NB4 (cell line): ENCODE measurements around the gene PDE1A.

Experiments
- DNase-seq: peaks from one replicate; pipeline ENCODE4 v3.0.0; 2010; ENCODE audit warnings: low read depth
- H3K4me3 ChIP-seq: one replicate; pipeline ENCODE4 v1.5.1; 2011; ENCODE audit warnings: mild to moderate bottlenecking, low read depth, low read length, moderate library complexity
- CTCF ChIP-seq: IDR thresholded peaks from one replicate; pipeline ENCODE4 v1.5.1; 2012; ENCODE audit warnings: low read depth, low read length
- MAX ChIP-seq: IDR thresholded peaks from 2 replicates; pipeline ENCODE4 v1.6.1; 2011; ENCODE audit warnings: low read depth, low read length
- MYC ChIP-seq: IDR thresholded peaks from 2 replicates; pipeline ENCODE4 v1.6.1; 2011; ENCODE audit warnings: low read depth, low read length
- POLR2A ChIP-seq: IDR thresholded peaks from 2 replicates; pipeline ENCODE4 v1.6.1; 2011; ENCODE audit warnings: mild to moderate bottlenecking; ENCODE audit not compliant: insufficient read length; ENCODE audit errors: extremely low read depth

Gene PDE1A

GRCh38 chr2:182265718-182266117 lies 161.1 kb downstream of the PDE1A start:
- no peak overlapping the region for H3K4me3 ChIP-seq
- DNase-seq: no peak
- TF ChIP-seq MYC: no peak
- TF ChIP-seq CTCF: no peak
- no peak for TF ChIP-seq MAX
- TF ChIP-seq POLR2A: no peak

GRCh38 chr2:182261860-182262387 lies 164.9 kb downstream of the PDE1A start:
- no peak for DNase-seq
- no peak overlapping the region for H3K4me3 ChIP-seq

DNA sequence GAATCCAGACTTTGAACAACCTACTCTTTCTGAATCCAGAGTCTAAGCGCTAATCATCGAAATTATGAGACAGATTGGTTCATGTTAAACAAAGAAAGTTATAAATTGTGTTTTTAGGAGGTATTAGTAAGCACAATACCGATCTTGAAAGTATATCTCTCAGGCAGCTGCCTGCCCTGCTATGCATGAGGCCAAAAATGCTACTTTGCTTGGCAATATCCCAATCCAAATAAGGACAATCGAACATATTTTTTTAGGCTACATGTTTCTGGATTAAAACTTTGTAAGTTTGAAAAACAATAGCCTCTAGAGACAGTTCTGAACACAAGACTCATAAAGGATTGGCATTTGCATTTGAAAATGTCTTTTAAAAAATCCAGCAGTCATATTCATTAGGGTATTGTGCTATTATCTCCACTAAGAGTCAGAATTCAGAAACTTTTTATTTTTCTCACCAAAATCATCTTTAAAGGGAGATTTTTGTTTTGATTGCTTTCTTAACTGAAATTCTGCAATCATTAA lies 167.1 kb downstream of the PDE1A start:
- no peak overlapping the region for H3K4me3 ChIP-seq
- DNase-seq: no peak
- TF ChIP-seq MAX (no peak), POLR2A (no peak), CTCF (no peak), MYC (no peak)

More at GRCh38 chr2:182261860-182262387, 164.9 kb downstream of the PDE1A start:
- no peak for TF ChIP-seq POLR2A
- TF ChIP-seq MAX: no peak
- no peak for TF ChIP-seq MYC
- TF ChIP-seq CTCF: no peak

DNA sequence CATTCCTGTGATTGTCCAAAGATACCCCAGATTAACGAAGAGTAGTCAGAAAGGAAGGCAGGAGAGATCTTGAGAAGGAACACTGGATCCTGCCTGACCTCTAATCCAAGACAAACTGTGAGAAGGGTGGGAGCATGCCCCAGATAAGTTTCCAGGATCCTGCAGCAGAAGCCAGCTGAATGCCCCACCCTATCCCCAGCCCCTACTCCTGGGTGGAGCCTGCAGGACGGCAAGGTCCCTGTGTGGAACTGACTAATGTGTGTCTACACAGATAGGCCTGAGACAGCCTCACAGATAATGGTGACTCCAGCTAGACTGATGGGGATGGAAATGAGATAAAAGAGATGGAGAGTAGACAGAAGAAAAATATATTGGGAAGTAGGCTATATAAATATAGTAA lies 174.3 kb downstream of the PDE1A start:
- H3K4me3 ChIP-seq: no peak overlapping the region
- TF ChIP-seq MAX (no peak), CTCF (no peak), MYC (no peak), POLR2A (no peak)
- no peak for DNase-seq

GRCh38 chr2:182248898-182249297 lies 177.9 kb downstream of the PDE1A start:
- H3K4me3 ChIP-seq: no peak overlapping the region
- no peak for TF ChIP-seq MYC
- no peak for TF ChIP-seq MAX
- no peak for TF ChIP-seq CTCF
- no peak for TF ChIP-seq POLR2A
- DNase-seq: no peak

DNA sequence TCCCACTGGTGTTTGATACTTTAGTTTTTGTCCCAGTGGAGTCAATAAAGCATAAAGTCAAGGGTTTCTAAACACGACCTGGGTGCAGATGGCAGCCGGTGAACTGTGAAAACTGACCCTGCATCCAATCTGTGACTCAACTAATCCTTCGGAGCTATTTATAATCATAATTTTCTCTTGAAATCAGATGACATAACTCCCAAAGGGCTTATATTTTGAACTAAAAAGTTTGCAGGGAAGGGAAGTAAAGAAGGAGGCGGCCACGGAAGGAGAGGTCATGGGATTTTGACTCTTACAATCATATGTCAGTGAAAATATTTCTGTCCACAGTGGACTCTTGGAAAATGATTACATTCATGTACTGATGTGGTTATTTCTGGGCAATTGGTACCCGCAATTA lies 178.5 kb downstream of the PDE1A start:
- TF ChIP-seq POLR2A (no peak), MAX (no peak)
- H3K4me3 ChIP-seq: no peak overlapping the region

More for the DNA sequence above, 178.5 kb downstream of the PDE1A start:
- DNase-seq: no peak
